Measurements from ENCODE around the gene SLC35G1. TPM values are rescaled to one million over a fixed set of nuclear protein-coding genes. Genes with fewer than 3 reads are reported as not detected.

The SLC35G1 gene, protein sequence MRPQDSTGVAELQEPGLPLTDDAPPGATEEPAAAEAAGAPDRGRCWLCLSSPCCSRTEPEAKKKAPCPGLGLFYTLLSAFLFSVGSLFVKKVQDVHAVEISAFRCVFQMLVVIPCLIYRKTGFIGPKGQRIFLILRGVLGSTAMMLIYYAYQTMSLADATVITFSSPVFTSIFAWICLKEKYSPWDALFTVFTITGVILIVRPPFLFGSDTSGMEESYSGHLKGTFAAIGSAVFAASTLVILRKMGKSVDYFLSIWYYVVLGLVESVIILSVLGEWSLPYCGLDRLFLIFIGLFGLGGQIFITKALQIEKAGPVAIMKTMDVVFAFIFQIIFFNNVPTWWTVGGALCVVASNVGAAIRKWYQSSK
- polyA plus RNA-seq (2011; rRNA removed) (4.5 and 7.4 TPM in 2 replicates), polyA minus RNA-seq (2011; rRNA and poly(A)+ RNA removed) (2.3 and 2.5 TPM in 2 replicates)

DNA sequence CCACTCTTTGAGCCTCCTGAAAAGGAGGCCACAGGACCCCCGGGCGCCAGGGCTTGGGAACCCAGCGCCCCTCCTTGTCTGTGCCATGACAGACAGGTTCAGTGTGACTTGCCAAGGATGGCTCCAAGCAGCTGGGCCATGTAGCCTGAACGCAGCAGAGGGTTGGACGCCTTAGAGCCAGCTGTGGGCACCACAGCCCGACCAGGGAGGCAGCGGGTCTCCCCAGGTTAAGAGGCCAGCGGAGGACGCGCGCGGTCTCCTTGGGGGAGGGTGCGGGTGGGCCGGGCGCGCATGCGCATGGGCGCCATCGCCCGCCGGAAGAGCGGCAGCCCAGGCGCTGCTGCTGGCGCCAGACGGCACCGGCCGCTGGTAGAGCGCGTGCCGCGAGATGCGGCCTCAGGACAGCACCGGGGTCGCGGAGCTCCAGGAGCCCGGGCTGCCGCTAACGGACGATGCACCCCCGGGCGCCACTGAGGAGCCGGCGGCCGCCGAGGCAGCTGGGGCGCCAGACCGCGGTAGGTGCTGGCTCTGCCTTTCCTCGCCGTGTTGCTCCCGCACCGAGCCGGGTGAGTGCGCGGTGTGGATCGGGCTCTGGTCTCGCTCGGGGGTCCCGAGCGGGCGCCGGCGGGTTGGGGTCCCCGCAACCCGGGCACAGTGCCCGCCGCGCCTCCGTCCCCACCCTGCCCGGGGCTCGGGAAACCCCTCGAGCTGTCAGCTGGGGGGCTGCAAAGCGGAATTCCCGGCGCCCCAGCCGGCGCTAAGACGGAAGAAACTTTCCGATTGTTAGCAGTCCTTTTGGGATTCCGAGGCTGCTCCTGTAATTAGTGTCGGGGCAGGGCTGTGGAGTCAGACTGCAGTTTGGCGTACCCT is at the start of gene SLC35G1:
TSS of gene SLC35G1 (plus strand) at position 333 of the 870 bp plus-strand sequence. CDS start at position 389, 56 bp downstream.
- Histone ChIP-seq H3K27me3 (ENCODE audit: control insufficient read depth, insufficient read depth, low read length) (no peaks in the 10 kb centered on the region), H3K4me3 (ENCODE audit: low read depth, low read length) (peak within 1 kb of the TSS; percentile 68), H3K36me3 (ENCODE audit: control insufficient read depth, insufficient read depth, low read length) (no peaks in the 10 kb centered on the region)
- no peak for DNase-seq (ENCODE audit: low read depth)
- TF ChIP-seq, protein P1, sequence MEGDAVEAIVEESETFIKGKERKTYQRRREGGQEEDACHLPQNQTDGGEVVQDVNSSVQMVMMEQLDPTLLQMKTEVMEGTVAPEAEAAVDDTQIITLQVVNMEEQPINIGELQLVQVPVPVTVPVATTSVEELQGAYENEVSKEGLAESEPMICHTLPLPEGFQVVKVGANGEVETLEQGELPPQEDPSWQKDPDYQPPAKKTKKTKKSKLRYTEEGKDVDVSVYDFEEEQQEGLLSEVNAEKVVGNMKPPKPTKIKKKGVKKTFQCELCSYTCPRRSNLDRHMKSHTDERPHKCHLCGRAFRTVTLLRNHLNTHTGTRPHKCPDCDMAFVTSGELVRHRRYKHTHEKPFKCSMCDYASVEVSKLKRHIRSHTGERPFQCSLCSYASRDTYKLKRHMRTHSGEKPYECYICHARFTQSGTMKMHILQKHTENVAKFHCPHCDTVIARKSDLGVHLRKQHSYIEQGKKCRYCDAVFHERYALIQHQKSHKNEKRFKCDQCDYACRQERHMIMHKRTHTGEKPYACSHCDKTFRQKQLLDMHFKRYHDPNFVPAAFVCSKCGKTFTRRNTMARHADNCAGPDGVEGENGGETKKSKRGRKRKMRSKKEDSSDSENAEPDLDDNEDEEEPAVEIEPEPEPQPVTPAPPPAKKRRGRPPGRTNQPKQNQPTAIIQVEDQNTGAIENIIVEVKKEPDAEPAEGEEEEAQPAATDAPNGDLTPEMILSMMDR (IDR thresholded peaks at IDR 0.05; ENCODE audit: insufficient read depth, low read depth, low read length) = no peak
- ChIA-PET POLR2A (no interaction called here), CTCF (interaction anchor here (0.8 to 1.9 kb wide), 4 partner anchors 10 to 426 kb away, joined by 3 to 5 read pairs (median 4); no protein-coding TSS in a partner anchor)

DNA sequence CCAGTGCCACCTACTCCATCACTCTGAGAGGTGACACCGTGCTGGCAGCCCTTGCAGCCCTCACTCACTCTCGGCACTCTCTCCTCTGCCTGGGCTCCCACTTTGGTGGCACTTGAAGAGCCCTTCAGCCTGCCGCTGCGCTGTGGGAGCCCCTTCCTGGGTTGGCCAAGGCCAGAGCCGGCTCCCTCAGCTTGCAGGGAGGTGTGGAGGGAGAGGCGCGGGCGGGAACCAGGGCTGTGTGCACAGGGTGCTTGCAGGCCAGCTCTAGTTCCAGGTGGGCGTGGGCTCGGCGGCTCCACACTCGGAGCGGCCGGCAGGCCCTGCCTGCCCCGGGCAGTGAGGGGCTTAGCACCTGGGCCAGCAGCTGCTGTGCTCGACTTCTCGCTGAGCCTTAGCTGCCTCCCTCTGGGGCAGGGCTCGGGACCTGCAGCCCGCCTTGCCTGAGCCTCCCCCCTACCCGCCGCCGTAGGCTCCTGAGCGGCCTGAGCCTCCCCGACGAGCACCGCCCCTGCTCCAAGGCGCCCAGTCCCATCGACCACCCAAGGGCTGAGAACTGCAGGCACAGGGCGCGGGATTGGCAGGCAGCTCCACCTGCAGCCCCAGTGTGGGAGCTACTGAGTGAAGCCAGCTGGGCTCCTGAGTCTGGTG is 48.7 kb upstream of the SLC35G1 start:
- ChIA-PET CTCF (interaction anchor here (0.9 to 1.1 kb wide), 3 partner anchors 13 to 51 kb away, joined by 3 read pairs; no protein-coding TSS in a partner anchor), POLR2A (no interaction called here)
- DNase-seq (ENCODE audit: low read depth) = no peak
- Histone ChIP-seq H3K27me3 (ENCODE audit: control insufficient read depth, insufficient read depth, low read length) (peaks cover 16% of the 10 kb centered on the region), H3K36me3 (ENCODE audit: control insufficient read depth, insufficient read depth, low read length) (no peaks in the 10 kb centered on the region), H3K4me3 (ENCODE audit: low read depth, low read length) (no peak overlapping the region)
- TF ChIP-seq, protein P1 (IDR thresholded peaks at IDR 0.05; ENCODE audit: insufficient read depth, low read depth, low read length) = no peak

DNA sequence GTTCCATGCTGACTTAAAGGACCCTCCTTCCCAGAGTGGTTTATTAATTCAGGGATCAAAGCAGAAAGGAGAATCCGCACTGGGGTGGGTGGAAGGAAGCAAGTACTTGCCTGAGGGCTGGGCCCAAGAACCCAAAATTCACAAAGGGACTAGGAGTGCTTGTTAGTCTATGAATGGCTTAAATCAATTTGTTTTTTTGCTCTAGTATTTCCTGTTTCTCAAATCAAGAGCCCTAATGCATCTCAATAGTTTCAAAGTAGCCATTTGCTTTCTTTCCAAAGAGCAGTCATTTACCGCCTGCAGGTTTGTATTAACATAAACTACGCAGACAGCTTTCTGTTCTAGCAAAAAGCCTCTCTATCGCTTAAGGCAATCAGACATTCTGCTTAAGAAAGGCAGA is 44.2 kb upstream of the SLC35G1 start:
- ChIA-PET CTCF (no interaction called here), POLR2A (no interaction called here)
- Histone ChIP-seq H3K36me3 (ENCODE audit: control insufficient read depth, insufficient read depth, low read length) (no peaks in the 10 kb centered on the region), H3K4me3 (ENCODE audit: low read depth, low read length) (no peak overlapping the region), H3K27me3 (ENCODE audit: control insufficient read depth, insufficient read depth, low read length) (peaks cover 15% of the 10 kb centered on the region; the same call in 1 of the 2 replicates)
- DNase-seq (ENCODE audit: low read depth) = no peak
- TF ChIP-seq, protein P1 (IDR thresholded peaks at IDR 0.05; ENCODE audit: insufficient read depth, low read depth, low read length) = no peak

DNA sequence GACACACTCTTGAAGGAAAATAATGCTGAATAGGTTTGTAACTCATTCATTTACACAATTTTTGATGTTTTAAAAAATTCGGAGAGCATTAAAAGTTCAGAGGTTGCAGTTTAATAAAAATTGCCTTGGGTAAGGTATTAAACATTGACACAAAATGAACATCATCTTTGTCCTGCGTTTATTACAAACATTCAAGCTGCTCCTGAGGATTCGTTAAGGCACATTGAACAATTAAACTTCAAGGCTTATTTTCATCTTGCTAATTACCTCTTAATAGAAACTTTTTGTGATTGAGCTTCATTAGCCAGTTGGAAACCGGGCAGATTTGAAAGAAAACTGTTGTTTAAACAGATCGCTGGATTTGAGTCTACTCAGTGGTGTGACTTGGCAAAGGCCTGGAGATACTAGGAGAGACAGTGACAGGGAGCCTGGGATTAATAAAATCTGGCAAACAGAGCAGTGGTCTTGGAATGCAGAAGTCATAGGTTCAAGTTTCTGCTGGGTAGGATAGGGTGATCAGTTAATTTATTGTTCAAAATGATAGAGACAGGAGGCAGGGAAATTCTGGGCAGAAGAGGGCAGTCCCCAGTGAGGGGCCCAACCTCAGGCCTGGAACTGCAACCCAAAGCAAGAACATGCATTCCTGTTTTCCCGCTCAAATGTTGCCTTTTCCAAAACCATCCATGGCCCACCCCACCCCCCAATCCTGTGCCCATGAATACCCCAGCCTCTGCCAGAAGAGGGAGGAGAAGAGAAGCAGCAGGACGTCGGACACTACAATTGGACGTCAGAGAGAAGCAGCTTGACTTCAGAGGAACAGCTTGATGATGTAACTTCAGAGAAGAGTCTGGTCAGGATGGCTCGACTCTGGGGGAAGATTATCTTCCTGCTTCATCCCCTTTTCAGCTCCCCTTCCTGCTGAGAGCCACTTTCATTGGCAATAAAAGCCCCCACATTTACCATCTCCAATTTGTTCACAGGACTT is 43.5 kb upstream of the SLC35G1 start:
- ChIA-PET CTCF (interaction anchor here (0.6 kb wide), 1 partner anchor 294 kb away, joined by 3 read pairs; no protein-coding TSS in a partner anchor), POLR2A (no interaction called here)
- peaks cover 16% of the 10 kb centered on the region for H3K27me3 ChIP-seq (ENCODE audit: control insufficient read depth, insufficient read depth, low read length)
- no peak for DNase-seq (ENCODE audit: low read depth)
- no peak overlapping the region for H3K4me3 ChIP-seq (ENCODE audit: low read depth, low read length)
- H3K36me3 ChIP-seq (ENCODE audit: control insufficient read depth, insufficient read depth, low read length) = no peaks in the 10 kb centered on the region
- TF ChIP-seq, protein P1 (IDR thresholded peaks at IDR 0.05; ENCODE audit: insufficient read depth, low read depth, low read length) = no peak
